ENCODE results near the gene MYOM3. TPM values are rescaled to one million over a fixed set of nuclear protein-coding genes. Genes with fewer than 3 reads are reported as not detected.

The MYOM3 gene
- total RNA-seq, 1 experiment from 2014 or later, result not detected

DNA sequence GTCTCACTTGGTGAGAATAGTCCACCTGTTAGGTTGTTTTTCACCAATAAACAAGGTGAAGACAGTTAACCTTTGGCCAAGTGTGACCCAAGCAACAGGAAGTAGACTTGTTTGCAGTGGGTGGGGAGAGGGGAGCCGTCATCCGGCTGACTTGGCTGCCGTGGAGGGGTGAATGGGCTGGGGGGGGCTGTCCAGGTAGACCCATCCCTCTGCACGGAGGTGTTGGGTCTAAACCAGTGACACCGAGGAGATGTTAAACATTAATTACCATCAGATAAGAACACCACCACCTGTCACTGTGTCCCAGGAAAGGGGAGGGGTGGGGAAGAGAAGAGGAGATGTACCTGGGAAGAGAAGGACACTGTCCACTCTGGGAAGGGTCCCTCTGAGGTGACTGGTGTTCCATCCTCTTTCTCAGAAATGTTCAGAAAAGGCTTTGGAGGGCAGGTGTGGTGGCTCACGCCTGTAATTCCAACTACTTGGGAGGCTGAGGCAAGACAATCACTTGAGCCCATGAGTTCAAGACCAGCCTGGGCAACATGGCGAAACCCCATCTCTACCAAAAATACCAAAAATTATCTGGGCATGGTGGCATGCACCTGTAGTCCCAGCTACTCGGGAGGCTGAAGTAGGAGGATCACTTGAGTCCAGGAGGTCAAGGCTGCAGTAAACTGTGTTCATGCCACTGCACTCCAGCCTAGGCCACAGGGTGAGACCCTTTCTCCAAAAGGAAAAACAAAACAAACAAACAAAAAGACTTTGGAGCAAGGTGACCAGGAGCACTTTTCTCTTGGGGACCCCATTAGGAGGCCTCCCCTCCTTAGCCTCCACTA lies 6.7 kb upstream of the MYOM3 start:
- Histone ChIP-seq H3K4me1 (ENCODE audit: insufficient read depth, low read length, poor library complexity, severe bottlenecking) (no peaks in the 10 kb centered on the region), H3K4me3 (ENCODE audit: low read depth, low read length, poor library complexity, severe bottlenecking) (no peak overlapping the region), H3K27ac (ENCODE audit: low read depth, low read length, poor library complexity, severe bottlenecking) (no peak overlapping the region), H3K36me3 (ENCODE audit: insufficient read depth, low read length, poor library complexity, severe bottlenecking) (no peaks in the 10 kb centered on the region), H3K9me3 (ENCODE audit: low read depth, low read length, poor library complexity, severe bottlenecking) (no peaks in the 10 kb centered on the region), H3K27me3 (replicated peaks; ENCODE audit: insufficient read depth, low read depth, low read length, poor library complexity) (no peaks in the 10 kb centered on the region)
- ChIA-PET POLR2A (ENCODE audit: low non-redundant PET) (no interaction called here), CTCF (no interaction called here)
- intact Hi-C loops (cut with micrococcal nuclease; ENCODE audit: unreplicated experiment), result no loop called here
- DNase-seq (ENCODE audit: low spot score), result no peak
- BruUV-seq (replicated peaks), result no TSS peak
- no peak for TF ChIP-seq EZH2 (IDR thresholded peaks at IDR 0.05; ENCODE audit: borderline replicate concordance, low read depth, low read length, poor library complexity, severe bottlenecking)
- TF ChIP-seq, protein P1, sequence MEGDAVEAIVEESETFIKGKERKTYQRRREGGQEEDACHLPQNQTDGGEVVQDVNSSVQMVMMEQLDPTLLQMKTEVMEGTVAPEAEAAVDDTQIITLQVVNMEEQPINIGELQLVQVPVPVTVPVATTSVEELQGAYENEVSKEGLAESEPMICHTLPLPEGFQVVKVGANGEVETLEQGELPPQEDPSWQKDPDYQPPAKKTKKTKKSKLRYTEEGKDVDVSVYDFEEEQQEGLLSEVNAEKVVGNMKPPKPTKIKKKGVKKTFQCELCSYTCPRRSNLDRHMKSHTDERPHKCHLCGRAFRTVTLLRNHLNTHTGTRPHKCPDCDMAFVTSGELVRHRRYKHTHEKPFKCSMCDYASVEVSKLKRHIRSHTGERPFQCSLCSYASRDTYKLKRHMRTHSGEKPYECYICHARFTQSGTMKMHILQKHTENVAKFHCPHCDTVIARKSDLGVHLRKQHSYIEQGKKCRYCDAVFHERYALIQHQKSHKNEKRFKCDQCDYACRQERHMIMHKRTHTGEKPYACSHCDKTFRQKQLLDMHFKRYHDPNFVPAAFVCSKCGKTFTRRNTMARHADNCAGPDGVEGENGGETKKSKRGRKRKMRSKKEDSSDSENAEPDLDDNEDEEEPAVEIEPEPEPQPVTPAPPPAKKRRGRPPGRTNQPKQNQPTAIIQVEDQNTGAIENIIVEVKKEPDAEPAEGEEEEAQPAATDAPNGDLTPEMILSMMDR (conservative IDR thresholded peaks at IDR 0.05; ENCODE audit: low read depth, low read length), result no peak

DNA sequence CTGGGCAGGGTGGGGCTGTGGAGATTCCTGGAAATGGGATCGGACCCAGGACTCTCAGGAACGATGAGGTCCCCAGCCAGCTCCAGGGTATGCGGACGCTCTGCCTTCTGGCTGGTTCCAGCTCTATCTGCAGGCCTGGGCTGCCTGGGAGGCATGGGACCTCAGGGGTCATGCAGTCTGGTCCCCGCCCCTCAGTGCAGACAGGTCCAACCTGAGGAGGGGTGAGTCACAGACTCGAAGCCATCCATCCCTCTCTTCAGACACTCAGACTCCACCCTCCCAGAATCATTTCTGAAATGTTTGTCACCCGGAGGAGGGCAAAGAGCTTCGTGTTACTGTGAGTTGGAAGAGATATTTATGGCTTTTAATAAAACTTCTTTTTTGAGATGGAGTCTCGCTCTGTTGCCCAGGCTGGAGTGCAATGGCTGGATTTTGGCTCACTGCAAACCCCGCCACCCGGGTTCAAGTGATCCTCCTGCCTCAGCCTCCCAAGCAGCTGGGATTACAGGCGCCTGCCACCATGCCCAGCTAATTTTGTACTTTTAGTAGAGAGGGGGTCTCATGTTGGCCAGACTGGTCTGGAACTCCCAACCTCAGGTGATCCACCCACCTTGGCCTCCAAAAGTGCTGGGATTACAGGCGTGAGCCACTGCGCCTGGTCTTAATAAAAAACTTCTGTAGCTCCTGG lies 5.9 kb upstream of the MYOM3 start:
- POLR2A ChIA-PET (ENCODE audit: low non-redundant PET), result no interaction called here
- Histone ChIP-seq H3K9me3 (ENCODE audit: low read depth, low read length, poor library complexity, severe bottlenecking) (no peaks in the 10 kb centered on the region), H3K27ac (ENCODE audit: low read depth, low read length, poor library complexity, severe bottlenecking) (no peak overlapping the region), H3K4me1 (ENCODE audit: insufficient read depth, low read length, poor library complexity, severe bottlenecking) (no peaks in the 10 kb centered on the region), H3K4me3 (ENCODE audit: low read depth, low read length, poor library complexity, severe bottlenecking) (no peak overlapping the region), H3K36me3 (ENCODE audit: insufficient read depth, low read length, poor library complexity, severe bottlenecking) (no peaks in the 10 kb centered on the region), H3K27me3 (replicated peaks; ENCODE audit: insufficient read depth, low read depth, low read length, poor library complexity) (no peaks in the 10 kb centered on the region)
- intact Hi-C loops (cut with micrococcal nuclease; ENCODE audit: unreplicated experiment), result no loop called here
- no peak for DNase-seq (ENCODE audit: low spot score)
- CTCF ChIA-PET, result no interaction called here
- TF ChIP-seq, protein P1 (conservative IDR thresholded peaks at IDR 0.05; ENCODE audit: low read depth, low read length), result no peak
- no peak for TF ChIP-seq EZH2 (IDR thresholded peaks at IDR 0.05; ENCODE audit: borderline replicate concordance, low read depth, low read length, poor library complexity, severe bottlenecking)
- BruUV-seq (replicated peaks), result no TSS peak

DNA sequence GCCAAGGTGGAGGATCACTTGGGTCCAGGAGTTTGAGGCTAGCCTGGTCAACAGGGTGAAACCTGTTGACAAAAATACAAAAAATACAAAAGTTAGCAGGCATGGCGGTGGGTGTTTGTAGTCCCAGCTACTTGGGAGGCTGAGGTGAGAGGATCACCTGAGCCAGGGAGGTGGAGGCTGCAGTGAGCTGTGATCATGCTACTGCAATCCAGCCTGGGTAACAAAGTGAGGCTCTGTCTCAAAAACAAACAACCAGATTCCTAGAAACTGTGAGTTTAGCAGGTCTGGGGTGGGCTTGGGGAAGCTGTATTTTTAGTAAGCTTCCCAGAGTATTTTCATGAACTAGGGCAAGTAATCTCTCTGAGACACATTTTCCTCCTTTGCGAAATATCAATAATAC lies 5.2 kb upstream of the MYOM3 start:
- H3K36me3 ChIP-seq (ENCODE audit: insufficient read depth, low read length, poor library complexity, severe bottlenecking), result no peaks in the 10 kb centered on the region
- ChIA-PET POLR2A (ENCODE audit: low non-redundant PET) (no interaction called here), CTCF (no interaction called here)
- no peaks in the 10 kb centered on the region for H3K9me3 ChIP-seq (ENCODE audit: low read depth, low read length, poor library complexity, severe bottlenecking)
- no peaks in the 10 kb centered on the region for H3K27me3 ChIP-seq (replicated peaks; ENCODE audit: insufficient read depth, low read depth, low read length, poor library complexity)
- no peak for DNase-seq (ENCODE audit: low spot score)
- H3K4me3 ChIP-seq (ENCODE audit: low read depth, low read length, poor library complexity, severe bottlenecking), result no peak overlapping the region
- intact Hi-C loops (cut with micrococcal nuclease; ENCODE audit: unreplicated experiment), result no loop called here
- BruUV-seq (replicated peaks), result no TSS peak
- TF ChIP-seq, protein P1 (conservative IDR thresholded peaks at IDR 0.05; ENCODE audit: low read depth, low read length), result no peak
- TF ChIP-seq EZH2 (IDR thresholded peaks at IDR 0.05; ENCODE audit: borderline replicate concordance, low read depth, low read length, poor library complexity, severe bottlenecking), result no peak
- H3K27ac ChIP-seq (ENCODE audit: low read depth, low read length, poor library complexity, severe bottlenecking), result no peak overlapping the region
- no peaks in the 10 kb centered on the region for H3K4me1 ChIP-seq (ENCODE audit: insufficient read depth, low read length, poor library complexity, severe bottlenecking)

All from A673 (cell line).